A673 (cell line): ENCODE data around the gene HDDC3.

Source experiments
- EZH2 ChIP-seq: fragments of 200-600 bp; sonication (generic); IDR thresholded peaks from 2 replicates; pipeline ENCODE4 v1.6.1; 2017; ENCODE audit warnings: borderline replicate concordance, low read depth, mild to moderate bottlenecking, mixed read lengths, antibody characterized with exemption, low read length; ENCODE audit not compliant: poor library complexity, severe bottlenecking
- TF ChIP-seq, protein P1 (sequence below): fragments of 300-800, 200-600 bp; sonication (generic); conservative IDR thresholded peaks from 2 replicates; pipeline ENCODE4 v1.5.1; 2017; ENCODE audit warnings: low read depth, mild to moderate bottlenecking, antibody characterized with exemption, low read length, moderate library complexity, mixed read lengths

GRCh38 chr15:90936823-90937222 is 4.5 kb upstream of the HDDC3 start:
- TF ChIP-seq, protein P1, sequence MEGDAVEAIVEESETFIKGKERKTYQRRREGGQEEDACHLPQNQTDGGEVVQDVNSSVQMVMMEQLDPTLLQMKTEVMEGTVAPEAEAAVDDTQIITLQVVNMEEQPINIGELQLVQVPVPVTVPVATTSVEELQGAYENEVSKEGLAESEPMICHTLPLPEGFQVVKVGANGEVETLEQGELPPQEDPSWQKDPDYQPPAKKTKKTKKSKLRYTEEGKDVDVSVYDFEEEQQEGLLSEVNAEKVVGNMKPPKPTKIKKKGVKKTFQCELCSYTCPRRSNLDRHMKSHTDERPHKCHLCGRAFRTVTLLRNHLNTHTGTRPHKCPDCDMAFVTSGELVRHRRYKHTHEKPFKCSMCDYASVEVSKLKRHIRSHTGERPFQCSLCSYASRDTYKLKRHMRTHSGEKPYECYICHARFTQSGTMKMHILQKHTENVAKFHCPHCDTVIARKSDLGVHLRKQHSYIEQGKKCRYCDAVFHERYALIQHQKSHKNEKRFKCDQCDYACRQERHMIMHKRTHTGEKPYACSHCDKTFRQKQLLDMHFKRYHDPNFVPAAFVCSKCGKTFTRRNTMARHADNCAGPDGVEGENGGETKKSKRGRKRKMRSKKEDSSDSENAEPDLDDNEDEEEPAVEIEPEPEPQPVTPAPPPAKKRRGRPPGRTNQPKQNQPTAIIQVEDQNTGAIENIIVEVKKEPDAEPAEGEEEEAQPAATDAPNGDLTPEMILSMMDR = no peak
- no peak for TF ChIP-seq EZH2
